Common myeloid progenitor, CD34-positive (primary cell): ENCODE results near the gene NLGN2.

Source experiments
- CTCF ChIA-PET: fragments of 350-600 bp; sonication (Branson Sonifier 250); formaldehyde crosslinking; loops from one replicate; lab custom pipeline; 2021; ENCODE audit warnings: antibody characterized with exemption; lab: Charles Lee
- POLR2A ChIA-PET: fragments of 350-600 bp; sonication (Branson Sonifier 250); formaldehyde crosslinking; loops from one replicate; lab custom pipeline; 2021; ENCODE audit warnings: antibody characterized with exemption; lab: Charles Lee
- DNase-seq, 3 donors: peaks; one replicate each; pipeline versions ENCODE4 v3.0.0 to v3.0.0-alpha.2; 2013
- H3K27ac ChIP-seq, 2 experiments: 1 replicate in 1 of 2; 2 replicates in 1 of 2; pipeline ENCODE4 v1.7.0; 2013; ENCODE audit warnings: inconsistent platforms in 2 of 2, low read length in 2 of 2, mild to moderate bottlenecking in 2 of 2, low read depth in 1 of 2, moderate library complexity in 1 of 2; ENCODE audit not compliant: severe bottlenecking in 2 of 2, insufficient read depth in 1 of 2, poor library complexity in 1 of 2
- H3K27me3 ChIP-seq, 5 experiments: replicated peaks in 2 of 5; 1 replicate in 3 of 5; 2 replicates in 2 of 5; pipeline versions ENCODE4 v1.6.1 to v1.7.0; 2013; ENCODE audit warnings: low read length in 4 of 5, mild to moderate bottlenecking in 2 of 5, moderate library complexity in 2 of 5, inconsistent platforms in 1 of 5; ENCODE audit not compliant: insufficient read depth in 5 of 5, control insufficient read depth in 4 of 5
- H3K36me3 ChIP-seq, 4 experiments: 1 replicate in 2 of 4; 2 replicates in 2 of 4; pipeline versions ENCODE4 v1.6.1 to v1.7.0; 2013; ENCODE audit warnings: low read length in 3 of 4, control low read depth in 1 of 4, mild to moderate bottlenecking in 1 of 4; ENCODE audit not compliant: control insufficient read depth in 4 of 4, insufficient read depth in 4 of 4
- H3K4me1 ChIP-seq, 4 experiments: 1 replicate in 3 of 4; 2 replicates in 1 of 4; pipeline versions ENCODE4 v1.6.1 to v1.7.1; 2013; ENCODE audit warnings: low read length in 3 of 4, mild to moderate bottlenecking in 3 of 4, control low read depth in 1 of 4, inconsistent platforms in 1 of 4, moderate library complexity in 1 of 4; ENCODE audit not compliant: control insufficient read depth in 4 of 4, insufficient read depth in 4 of 4; ENCODE audit errors: control extremely low read depth in 1 of 4
- H3K4me3 ChIP-seq, 7 experiments: 1 replicate in 4 of 7; 2 replicates in 3 of 7; pipeline versions ENCODE4 v1.5.1 to v1.7.0; 2013; ENCODE audit warnings: mild to moderate bottlenecking in 7 of 7, low read length in 6 of 7, moderate library complexity in 6 of 7, inconsistent platforms in 2 of 7, low read depth in 2 of 7, control low read depth in 1 of 7; ENCODE audit not compliant: insufficient read depth in 4 of 7, control insufficient read depth in 1 of 7; ENCODE audit errors: extremely low read depth in 1 of 7
- H3K9me3 ChIP-seq, 5 experiments: 1 replicate in 4 of 5; 2 replicates in 1 of 5; pipeline versions ENCODE4 v1.6.1 to v1.7.1; 2013; ENCODE audit warnings: low read length in 4 of 5, mild to moderate bottlenecking in 2 of 5, inconsistent platforms in 1 of 5, low read depth in 1 of 5, moderate library complexity in 1 of 5; ENCODE audit not compliant: control insufficient read depth in 4 of 5, insufficient read depth in 2 of 5; ENCODE audit errors: control extremely low read depth in 1 of 5
- WGBS: methylation state at CpG from one replicate; pipeline ENCODE4 v1.1.5; 2013; ENCODE audit not compliant: insufficient coverage; 5-methylcytosine and 5-hydroxymethylcytosine counted together

Gene NLGN2

GRCh38 chr17:7380855-7381683 lies 26.6 kb upstream of the NLGN2 start, which contains the start of gene TNK1:
Gene TNK1 (plus strand): TSS chr17:7381089. CDS start chr17:7382927, 1,838 bp downstream.
- H3K4me3 ChIP-seq: peak within 1 kb of the TSS in 4 of 7 experiments; percentile 42 to 75 (median 52)
- peaks cover 0 to 11% (median 3%) of the 10 kb centered on the region in 5 experiments for H3K9me3 ChIP-seq
- peak within 1 kb of the TSS in 1 of 2 experiments; percentile 25 for H3K27ac ChIP-seq
- CTCF ChIA-PET: interaction anchor here (0.8 to 2.0 kb wide), 3 partner anchors 11 to 25 kb away, joined by 3 to 6 read pairs (median 5); partner anchors contain the start of gene PLSCR3
- POLR2A ChIA-PET: no interaction called here
- H3K4me1 ChIP-seq: peaks cover 0 to 31% (median 18%) of the 10 kb centered on the region in 4 experiments
- 4% methylated on average over 38 of the region's 52 CpGs for WGBS
- H3K36me3 ChIP-seq: no peaks in the 10 kb centered on the region
- no peak for DNase-seq
- peaks cover 2 to 38% (median 23%) of the 10 kb centered on the region in 5 experiments for H3K27me3 ChIP-seq

GRCh38 chr17:7382901-7383300 lies 24.7 kb upstream of the NLGN2 start:
- Histone ChIP-seq H3K27me3 (peaks cover 2 to 38% (median 23%) of the 10 kb centered on the region in 5 experiments), H3K36me3 (peaks cover 0 to 2% (median 0%) of the 10 kb centered on the region in 4 experiments), H3K27ac (no peak overlapping the region), H3K9me3 (peaks cover 0 to 11% (median 3%) of the 10 kb centered on the region in 5 experiments), H3K4me1 (peaks cover 0 to 31% (median 18%) of the 10 kb centered on the region in 4 experiments), H3K4me3 (no peak overlapping the region)
- ChIA-PET CTCF (interaction anchor here (0.9 to 1.9 kb wide), 3 partner anchors 8 to 54 kb away, joined by 3 to 5 read pairs (median 5); no protein-coding TSS in a partner anchor), POLR2A (no interaction called here)
- no peak for DNase-seq
- WGBS: 98% methylated on average over 10 of the region's 10 CpGs

GRCh38 chr17:7383371-7383741 lies 24.3 kb upstream of the NLGN2 start:
- DNase-seq: no peak
- ChIA-PET POLR2A (interaction anchor here (0.5 kb wide), 1 partner anchor 266 kb away, joined by 4 read pairs; no protein-coding TSS in a partner anchor), CTCF (interaction anchor here (1.9 kb wide), 2 partner anchors 28 to 54 kb away, joined by 5 read pairs; no protein-coding TSS in a partner anchor)
- WGBS: 92% methylated on average over 10 of the region's 11 CpGs
- H3K27me3 ChIP-seq: peaks cover 2 to 38% (median 23%) of the 10 kb centered on the region in 5 experiments
- H3K4me1 ChIP-seq: peaks cover 0 to 31% (median 18%) of the 10 kb centered on the region in 4 experiments
- H3K36me3 ChIP-seq: peaks cover 0 to 2% (median 0%) of the 10 kb centered on the region in 4 experiments
- no peak overlapping the region for H3K27ac ChIP-seq
- peak overlapping the region in 3 of 7 experiments; percentile 67 to 81 (median 70) for H3K4me3 ChIP-seq
- peaks cover 0 to 11% (median 3%) of the 10 kb centered on the region in 5 experiments for H3K9me3 ChIP-seq

- ChIA-PET POLR2A (interaction anchor here (0.5 to 1.1 kb wide), 2 partner anchors 28 to 265 kb away, joined by 4 read pairs; no protein-coding TSS in a partner anchor), CTCF (interaction anchor here (1.2 to 1.9 kb wide), 3 partner anchors 11 to 53 kb away, joined by 4 to 5 read pairs (median 5); no protein-coding TSS in a partner anchor)
- 13% methylated on average over 62 of the region's 65 CpGs for WGBS
- H3K9me3 ChIP-seq: peaks cover 0 to 11% (median 3%) of the 10 kb centered on the region in 5 experiments
- H3K27ac ChIP-seq: no peak overlapping the region
- peaks cover 0 to 31% (median 18%) of the 10 kb centered on the region in 4 experiments for H3K4me1 ChIP-seq
- peak overlapping the region; percentile 48 to 81 (median 57) for H3K4me3 ChIP-seq
- peak; percentile 53 to 76 (median 70) for DNase-seq
- peaks cover 2 to 38% (median 23%) of the 10 kb centered on the region in 5 experiments for H3K27me3 ChIP-seq
- H3K36me3 ChIP-seq: peaks cover 0 to 5% (median 2%) of the 10 kb centered on the region in 4 experiments
Observed at GRCh38 chr17:7383742-7384488, 23.7 kb upstream of the NLGN2 start.

GRCh38 chr17:7384489-7385081 lies 23.1 kb upstream of the NLGN2 start:
- peaks cover 0 to 10% (median 5%) of the 10 kb centered on the region in 4 experiments for H3K36me3 ChIP-seq

GRCh38 chr17:7388856-7389255 lies 18.8 kb upstream of the NLGN2 start:
- H3K27ac ChIP-seq: no peak overlapping the region
- H3K36me3 ChIP-seq: peaks cover 0 to 20% (median 7%) of the 10 kb centered on the region in 4 experiments
- ChIA-PET POLR2A (no interaction called here), CTCF (interaction anchor here (1.7 kb wide), 1 partner anchor 19 kb away, joined by 3 read pairs; the partner anchor contains the start of gene NLGN2)
- peaks cover 0 to 5% (median 0%) of the 10 kb centered on the region in 5 experiments for H3K27me3 ChIP-seq
- H3K4me3 ChIP-seq: no peak overlapping the region
- H3K4me1 ChIP-seq: peaks cover 0 to 14% (median 12%) of the 10 kb centered on the region in 4 experiments
- WGBS: 97% methylated on average over 9 of the region's 10 CpGs
- DNase-seq: no peak
- H3K9me3 ChIP-seq: no peaks in the 10 kb centered on the region

More at GRCh38 chr17:7384489-7385081, 23.1 kb upstream of the NLGN2 start:
- Histone ChIP-seq H3K4me3 (peak overlapping the region in 6 of 7 experiments; percentile 48 to 81 (median 62)), H3K9me3 (peaks cover 0 to 6% (median 0%) of the 10 kb centered on the region in 5 experiments), H3K27me3 (peaks cover under 1 to 38% (median 23%) of the 10 kb centered on the region in 5 experiments), H3K27ac (no peak overlapping the region), H3K4me1 (peaks cover 0 to 31% (median 18%) of the 10 kb centered on the region in 4 experiments)
- 53% methylated on average over 22 of the region's 23 CpGs for WGBS
- ChIA-PET POLR2A (interaction anchor here (0.7 to 1.1 kb wide), 2 partner anchors 18 to 29 kb away, joined by 3 to 4 read pairs; no protein-coding TSS in a partner anchor), CTCF (interaction anchor here (1.2 to 1.9 kb wide), 2 partner anchors 12 to 52 kb away, joined by 4 to 5 read pairs; no protein-coding TSS in a partner anchor)
- no peak for DNase-seq
